Urothelium cell line (cell line): Measurements from ENCODE around the gene OPRM1.
A peak's percentile ranks its signal among the peaks of the same experiment; 100 is the strongest.

Experiments used
- DNase-seq: peaks from one replicate; pipeline ENCODE4 v3.0.0; 2011; ENCODE audit warnings: low spot score, mixed read lengths
- FAIRE-seq: peaks from 2 replicates; lab custom pipeline; 2011; peaks lifted over from hg19 to GRCh38; lab: Jason Lieb, UNC

The OPRM1 gene

DNA sequence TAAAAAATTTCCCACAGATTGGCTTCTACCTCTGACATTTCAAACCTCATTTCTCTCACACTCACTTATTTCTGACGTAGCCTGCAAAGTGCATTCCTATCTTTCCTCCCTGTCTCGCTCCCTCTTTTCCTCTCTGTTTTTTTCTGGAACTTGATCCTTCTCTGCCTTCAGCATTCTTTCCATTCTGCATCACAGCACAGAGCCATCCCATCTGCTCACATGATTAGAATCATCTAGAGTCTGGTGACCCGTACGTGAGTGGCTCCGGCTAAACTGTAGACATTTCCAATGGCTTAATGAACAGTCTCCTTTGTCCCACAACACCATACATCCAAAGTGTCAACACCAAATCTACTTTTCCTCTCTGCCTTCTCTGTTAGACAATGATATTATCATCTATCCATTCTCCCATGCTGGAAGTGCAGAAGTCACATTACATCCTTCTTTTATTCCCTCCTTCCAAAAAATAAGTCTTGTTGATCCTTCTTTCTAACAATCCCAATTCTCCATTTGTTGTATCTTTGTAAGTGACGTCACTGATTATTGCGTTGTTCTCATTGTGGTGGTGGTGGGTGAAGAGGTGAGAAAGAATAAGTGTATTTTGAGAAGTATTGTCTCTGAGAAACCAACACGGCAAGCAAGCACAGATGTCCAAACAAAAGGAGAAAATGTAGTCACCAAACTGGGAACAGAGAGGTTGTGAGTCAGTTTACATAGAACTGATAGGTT lies 41.6 kb downstream of the OPRM1 start:
- no peak for DNase-seq
- FAIRE-seq = no peak

DNA sequence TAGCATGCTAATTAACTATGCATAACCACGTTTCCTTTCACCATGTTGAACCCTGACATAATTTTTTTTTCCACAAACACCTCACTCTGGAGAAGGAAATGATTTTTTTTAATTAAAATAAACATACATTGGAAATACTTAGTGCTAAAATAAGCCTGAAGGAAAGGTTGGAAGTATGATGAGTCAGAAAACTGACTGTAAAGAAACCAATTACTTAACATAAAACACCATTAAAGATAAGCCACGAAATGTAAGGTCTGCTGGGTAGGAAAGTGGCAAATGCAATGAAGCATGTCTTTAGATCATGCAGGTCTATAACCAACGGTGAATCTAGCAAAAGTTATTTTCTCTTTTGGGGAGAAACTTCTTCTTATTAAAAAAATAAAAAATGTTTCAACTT lies 47.5 kb downstream of the OPRM1 start:
- DNase-seq = no peak
- FAIRE-seq = no peak

DNA sequence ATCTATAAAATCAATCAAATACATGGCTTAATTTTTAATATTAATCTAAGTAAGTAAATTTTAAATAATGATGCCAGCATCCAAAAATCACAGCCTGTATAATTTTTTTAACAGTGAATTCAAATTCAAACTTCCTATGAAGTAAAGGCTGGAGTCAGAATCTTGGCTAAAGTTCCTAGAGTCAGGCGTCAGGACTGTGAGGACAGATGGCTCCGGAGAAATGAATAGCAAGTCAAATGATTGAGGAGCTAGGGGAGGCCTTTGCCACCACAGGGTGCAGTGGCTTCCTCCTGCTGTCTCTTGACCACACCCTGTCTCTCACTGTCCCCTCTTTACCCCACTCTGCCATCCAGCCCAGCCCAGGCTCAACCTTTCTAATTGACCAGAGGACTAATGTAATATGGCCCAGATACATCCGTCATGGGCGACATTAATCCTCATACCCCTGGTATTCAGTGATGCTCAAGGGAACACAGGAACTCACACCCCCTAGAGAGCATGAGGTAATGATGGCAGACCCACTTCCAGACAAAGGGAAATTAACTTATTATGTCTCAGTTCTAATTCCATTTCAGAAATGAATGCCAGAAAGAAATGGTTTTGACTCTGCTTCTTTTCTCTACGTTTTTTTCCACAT lies 53.4 kb downstream of the OPRM1 start:
- DNase-seq (no peak), FAIRE-seq (no peak)

DNA sequence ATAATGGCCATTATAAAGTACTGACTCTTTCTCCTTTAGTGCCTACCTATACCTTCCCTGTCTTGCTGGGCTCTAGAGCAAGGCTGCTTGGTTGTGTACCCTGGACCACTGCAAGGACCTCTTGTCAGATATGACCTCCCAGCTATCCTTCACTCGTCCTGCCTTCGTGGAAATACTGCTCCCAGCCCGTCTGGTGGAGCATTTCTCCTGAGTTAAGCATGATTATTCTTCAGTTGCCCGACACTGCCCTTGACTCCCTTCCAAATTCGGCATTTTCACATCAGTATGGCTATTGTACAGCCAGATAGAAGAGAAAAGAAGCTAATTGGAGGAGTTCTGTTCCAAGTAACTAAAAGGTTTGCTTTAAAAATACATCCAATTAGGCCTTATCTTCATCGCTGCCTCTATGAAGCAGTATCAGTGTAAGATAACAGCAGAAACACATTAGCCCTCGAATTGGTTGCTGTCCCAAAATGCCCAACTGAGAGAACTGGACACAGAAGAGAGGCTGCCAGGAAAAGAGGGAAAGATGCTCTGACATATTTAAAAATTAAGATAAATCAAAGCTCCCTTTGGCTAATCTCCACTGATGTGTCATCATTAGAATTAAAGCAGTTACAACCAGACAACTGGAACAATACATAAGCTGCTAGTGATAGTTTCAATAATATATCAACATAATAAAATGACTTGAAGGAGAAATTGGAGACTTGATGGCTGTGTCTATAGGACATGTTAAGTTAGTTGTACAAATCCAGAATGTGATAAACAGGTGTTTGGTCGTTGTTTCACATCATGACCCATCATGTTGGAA lies 54.4 kb downstream of the OPRM1 start:
- DNase-seq (no peak), FAIRE-seq (no peak)

DNA sequence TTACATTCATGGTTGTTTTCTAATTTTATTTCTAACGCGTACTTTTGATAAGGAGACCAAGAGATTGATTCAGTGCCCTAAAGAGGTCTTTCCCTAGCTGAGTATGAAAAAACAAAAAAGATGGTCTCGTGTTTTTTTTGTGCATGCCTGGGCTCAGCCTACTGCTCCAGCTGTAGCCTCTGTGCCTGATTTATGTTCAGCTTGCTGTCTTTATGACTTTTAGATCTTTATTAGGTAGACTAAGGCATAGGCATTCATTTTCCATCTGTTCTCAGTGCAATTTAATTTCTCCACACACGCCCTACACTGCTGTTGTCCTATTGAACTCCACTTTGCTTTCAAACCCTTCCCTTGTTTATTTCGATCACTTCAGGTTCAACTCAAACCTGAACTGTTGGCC lies 56.5 kb downstream of the OPRM1 start:
- DNase-seq (no peak), FAIRE-seq (no peak)

DNA sequence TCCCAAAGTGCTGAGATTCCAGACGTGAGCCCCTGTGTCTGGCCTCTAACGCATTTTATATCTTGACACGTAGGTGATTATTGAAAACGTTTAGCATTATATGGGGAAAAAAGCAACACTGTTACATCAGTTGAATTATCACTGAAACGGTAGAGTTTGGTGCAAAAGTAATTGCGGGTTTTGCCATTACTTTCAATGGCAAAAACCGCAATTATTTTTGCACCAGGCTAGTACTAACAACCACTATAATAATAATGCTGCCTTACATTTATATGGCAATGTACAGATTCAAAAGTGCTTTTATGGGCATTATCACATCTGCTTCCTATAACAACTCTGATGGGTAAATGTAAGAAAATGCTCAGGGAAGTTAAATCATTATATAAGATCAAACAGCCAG lies 57.3 kb downstream of the OPRM1 start:
- FAIRE-seq = no peak

DNA sequence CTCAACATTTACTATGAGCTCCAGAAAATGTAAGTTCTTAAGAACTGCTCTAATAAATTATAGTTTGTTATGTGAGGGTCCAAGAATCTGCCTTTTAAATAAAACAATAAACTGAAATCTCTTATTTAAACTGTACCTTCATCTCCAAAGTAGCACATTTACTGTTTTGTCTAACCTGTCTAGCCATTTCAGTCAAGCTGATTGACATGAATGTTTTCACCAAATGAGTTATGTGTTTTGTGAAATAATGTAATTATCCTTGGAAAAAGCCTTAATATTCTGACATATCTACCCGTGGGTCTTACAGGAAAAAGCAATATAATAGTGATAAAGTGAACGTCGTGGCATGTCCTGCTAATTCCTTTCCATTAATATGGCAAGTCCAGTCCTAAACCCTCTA lies 57.8 kb downstream of the OPRM1 start:
- DNase-seq (no peak), FAIRE-seq (no peak)

More for the DNA sequence above, 57.3 kb downstream of the OPRM1 start:
- DNase-seq = no peak

DNA sequence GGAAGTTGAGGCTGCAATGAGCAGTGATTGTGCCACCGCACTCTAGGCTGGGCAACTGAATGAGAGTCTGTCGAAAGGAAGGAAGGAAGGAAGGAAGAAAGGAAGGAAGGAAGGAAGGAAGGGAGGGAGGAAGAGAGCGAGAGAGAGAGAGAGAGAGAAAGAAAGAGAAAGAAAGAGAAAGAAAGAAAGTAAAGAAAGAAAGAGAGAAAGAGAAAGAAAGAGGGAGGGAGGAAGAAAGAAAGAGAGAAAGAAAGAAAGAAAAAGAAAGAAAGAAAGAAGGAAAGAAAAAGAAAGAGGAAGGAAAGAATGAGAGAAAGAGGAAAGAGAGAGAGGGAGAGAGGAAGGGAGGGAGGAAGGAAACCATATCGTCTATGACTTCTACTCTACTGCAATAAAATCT lies 60.2 kb downstream of the OPRM1 start:
- FAIRE-seq (no peak), DNase-seq (no peak)

DNA sequence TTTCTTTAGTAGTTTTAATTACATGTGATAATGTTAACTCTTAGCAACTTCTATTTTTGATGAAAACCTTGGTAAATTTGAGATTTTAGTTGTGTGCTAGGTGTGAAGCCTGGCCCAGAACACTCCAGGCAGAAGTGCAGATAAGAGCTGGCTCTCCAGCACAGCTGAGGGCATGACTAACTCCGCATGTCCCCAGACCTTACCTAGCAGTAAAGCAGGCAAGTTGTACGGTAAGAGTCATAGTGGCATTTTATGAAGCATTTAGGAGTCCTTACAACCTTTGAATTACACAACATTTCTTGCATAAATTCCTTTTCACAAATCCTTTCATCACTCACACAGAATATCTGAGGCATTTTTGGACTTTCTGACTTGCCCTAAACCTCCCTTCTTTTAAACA lies 67.2 kb downstream of the OPRM1 start:
- FAIRE-seq = no peak
- DNase-seq = no peak

DNA sequence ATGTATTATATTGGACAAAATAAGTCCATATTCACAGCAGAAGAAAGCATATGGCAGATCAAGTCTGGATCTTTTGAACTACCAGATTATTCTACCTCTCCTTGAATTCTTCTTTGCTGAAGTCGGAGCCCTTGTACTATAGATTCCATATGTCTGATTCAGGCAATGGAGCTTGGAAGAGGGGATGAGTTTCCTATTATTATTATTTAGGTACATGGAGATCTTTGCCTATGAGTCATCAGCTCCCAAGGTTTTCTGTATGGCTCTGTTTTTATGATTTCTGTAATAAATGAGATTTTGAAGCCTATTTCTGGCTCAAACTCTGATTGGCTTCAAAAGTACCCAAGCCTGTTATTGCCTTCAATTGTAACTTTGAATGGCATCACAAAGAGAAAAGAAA lies 72.0 kb downstream of the OPRM1 start:
- no peak for DNase-seq

DNA sequence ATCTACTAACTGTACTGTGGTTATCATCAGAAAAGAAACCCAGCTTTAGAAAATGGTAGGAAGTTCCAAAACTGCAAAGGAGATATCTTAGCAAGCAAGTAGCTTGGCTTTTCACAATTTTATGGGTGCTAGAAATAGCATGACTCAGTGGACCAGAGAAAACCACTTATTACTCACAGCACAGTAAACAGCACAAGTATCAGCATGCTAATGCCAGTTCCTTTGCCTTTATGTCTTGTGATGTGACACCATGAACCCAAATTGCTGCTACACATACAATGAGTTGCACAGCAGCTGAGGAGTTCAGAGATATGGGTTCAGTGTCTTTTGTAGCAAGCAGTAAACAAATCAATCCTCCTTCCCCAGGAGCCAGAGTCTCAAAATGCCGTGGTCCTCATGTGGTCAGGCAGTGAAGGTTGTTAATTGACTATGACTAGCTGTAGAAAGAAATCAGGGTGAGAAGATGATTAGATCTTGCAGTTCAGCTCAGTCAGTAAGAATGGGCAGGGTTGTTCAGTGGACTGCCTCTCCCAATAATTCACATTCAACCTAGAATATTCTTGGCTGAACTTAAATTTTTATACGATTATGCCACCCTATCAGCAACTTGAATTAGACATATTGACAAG lies 73.3 kb downstream of the OPRM1 start:
- DNase-seq (peak; percentile 12), FAIRE-seq (no peak)

More for the DNA sequence above, 72.0 kb downstream of the OPRM1 start:
- FAIRE-seq = no peak

DNA sequence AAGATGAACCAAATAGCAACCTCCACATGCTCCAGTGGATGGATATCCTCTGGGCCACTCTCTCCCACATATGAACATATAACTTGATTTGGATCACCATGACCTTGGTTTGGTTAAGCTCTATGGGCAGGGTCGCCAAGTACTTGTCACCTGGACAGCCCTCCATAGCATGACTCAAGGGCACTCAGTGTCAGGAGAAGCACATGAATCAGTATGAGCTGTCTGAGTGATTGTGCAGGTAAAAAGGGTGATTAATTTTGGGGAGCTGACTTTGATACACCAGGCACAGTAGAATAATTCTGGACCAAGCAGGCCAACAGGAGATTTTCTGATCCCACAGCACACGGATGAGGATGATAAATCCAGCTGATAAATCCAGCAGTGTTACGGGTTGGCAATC lies 74.4 kb downstream of the OPRM1 start:
- DNase-seq = no peak
- no peak for FAIRE-seq

DNA sequence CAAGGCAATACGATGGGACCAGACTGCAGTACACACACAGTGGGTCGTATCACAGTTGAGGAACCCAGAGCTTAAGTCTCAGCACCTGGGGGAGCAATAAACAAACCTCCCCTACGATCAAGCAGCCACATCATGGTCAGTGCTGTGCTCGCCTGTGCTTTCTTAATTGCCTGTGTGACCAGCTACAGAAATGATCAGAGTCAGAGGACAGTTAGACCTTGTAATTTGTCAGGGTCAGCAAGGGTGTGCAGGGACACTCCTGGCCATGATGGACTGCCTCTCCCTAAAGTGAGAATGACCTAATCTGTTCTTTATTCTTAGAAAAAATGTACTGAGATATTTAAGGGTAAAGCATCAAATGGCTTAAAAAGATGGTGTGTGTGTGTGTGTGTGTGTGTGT lies 78.4 kb downstream of the OPRM1 start:
- no peak for DNase-seq
- FAIRE-seq = no peak

DNA sequence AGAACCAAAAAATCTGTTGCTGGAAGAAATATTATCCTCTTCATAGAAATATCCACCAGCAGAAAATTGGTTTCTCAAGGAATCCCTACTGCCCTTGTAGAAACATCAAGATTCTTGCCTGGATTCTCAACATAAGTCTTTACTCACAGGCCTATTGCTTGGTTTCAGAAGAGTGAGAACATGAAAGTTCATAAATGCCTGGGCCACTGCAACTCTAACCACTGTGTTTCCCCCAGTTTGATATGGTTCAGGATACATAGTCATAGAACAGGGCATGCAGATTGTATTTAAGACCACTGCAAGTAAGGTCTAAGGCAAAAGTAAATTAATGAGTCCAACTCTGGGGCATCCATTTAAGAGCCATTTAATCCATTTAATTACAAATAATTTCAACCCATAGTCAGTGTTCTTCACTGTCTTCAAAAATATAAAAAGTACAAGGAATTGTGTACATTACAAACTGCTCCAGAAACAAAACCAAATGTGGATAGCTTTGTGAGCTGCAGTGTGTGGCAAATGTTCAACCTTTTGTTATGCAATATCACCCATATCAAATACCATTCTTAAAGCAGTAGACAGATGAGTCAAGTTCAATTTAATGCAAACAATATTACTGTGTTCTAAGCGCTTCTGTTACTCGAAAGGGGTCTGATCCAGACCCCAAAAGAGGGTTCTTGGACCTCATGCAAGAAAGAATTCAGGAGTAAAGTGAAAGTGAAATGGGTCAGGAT lies 83.3 kb downstream of the OPRM1 start:
- DNase-seq (no peak), FAIRE-seq (no peak)

DNA sequence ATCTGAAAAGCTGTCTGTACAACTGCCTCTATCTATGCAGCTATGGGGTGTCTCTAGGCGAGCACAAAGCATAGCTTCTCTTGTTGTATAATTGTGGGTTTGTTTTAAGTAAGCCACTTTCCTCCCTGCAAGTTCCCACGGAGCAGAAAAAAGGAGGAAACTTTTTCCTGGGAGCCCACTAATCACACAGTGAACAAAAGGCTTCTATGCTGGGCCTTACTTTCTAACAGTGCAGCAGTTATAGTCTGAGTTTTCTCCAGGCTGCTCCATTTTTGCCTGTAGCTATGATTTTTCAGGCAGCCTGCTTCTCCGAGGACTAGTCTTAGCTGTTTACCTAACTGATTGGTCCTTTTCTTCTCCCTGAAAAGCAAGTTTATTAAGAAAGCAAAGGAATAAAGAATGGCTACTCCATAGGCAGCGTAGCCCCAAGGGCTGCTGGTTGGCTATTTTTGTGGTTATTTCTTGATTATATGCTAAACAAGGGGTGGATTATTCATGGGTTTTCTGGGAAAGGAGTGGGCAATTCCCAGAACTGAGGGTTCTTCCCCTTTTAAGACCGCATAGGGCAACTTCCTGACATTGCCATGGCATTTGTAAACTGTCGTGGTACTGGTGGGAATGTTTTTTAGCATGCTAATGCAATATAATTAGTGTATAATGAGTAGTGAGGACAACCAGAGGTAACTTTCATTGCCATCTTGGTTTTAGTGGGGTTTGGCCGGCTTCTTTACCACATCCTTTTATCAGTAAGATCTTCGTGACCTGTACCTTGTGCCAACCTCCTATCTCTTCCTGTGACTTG lies 84.3 kb downstream of the OPRM1 start:
- DNase-seq (no peak), FAIRE-seq (no peak)

DNA sequence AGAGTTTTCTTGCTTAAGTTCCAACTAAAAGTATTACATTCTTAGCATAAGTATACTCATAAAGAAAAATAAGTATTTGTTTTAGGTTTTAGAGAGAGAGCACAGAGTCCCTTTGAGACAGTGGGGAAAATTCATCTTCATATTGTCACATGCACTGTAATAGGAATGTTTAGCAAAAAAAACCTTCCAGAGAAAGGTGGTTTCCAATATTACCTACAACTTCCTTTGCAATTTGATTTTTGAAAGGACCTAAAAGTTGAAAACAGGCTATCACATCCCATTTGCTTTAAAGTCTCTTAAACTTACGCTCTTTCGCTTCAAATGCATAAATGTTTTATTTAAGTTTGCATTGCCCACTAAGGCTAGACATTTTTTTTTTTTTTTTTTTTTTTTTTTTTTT lies 86.4 kb downstream of the OPRM1 start:
- no peak for DNase-seq
- FAIRE-seq = no peak

DNA sequence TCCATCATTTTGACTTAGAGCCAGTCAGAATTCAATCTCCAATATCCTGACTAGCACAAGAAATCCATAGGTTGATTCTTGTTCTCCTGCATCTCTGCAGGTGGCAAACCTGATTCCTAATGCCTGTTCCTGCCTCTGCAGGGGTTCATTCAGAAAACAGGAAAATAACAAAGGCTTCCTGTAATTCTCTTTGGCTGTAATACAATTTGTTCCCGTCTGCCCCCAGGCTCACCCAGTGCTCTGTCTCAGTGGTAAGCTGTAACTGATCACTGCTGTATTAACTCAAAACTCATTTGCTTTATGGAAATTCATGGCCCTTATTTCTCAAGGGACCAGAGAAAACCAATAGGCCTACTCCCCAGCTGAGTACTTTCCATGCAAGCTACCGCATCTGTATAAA lies 88.6 kb downstream of the OPRM1 start:
- no peak for DNase-seq
- FAIRE-seq = no peak

DNA sequence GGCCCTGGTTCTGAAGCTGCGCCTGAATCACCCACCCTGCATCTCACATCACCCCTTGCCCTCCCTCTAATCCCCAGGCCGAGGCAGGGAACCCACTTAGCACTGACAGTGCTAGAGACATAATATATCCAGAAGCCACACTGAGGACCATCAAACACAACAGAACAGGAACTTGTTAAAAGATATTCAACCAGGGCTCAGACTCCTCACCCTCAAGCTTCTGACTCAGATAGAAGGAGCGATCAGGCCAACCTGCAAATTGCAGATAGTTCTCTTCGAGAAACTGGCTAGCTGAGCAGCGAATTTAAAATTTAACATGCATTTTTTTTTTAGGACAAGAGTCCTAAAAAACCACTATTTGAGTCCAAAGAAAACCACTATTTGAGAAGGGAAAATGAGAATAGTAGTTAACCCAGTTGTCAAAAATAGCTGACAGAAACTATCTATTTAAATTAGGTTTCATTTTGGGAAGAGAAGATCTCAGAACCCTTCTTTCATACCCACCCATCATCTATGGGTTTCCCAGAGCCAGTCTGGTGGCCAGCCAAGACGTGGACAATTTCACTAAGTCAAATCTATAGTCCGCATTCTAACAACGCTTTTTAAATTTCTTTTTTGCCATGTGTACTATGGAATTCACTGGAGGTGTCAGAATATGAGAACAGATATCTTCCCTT lies 95.6 kb downstream of the OPRM1 start:
- FAIRE-seq = no peak
- no peak for DNase-seq

DNA sequence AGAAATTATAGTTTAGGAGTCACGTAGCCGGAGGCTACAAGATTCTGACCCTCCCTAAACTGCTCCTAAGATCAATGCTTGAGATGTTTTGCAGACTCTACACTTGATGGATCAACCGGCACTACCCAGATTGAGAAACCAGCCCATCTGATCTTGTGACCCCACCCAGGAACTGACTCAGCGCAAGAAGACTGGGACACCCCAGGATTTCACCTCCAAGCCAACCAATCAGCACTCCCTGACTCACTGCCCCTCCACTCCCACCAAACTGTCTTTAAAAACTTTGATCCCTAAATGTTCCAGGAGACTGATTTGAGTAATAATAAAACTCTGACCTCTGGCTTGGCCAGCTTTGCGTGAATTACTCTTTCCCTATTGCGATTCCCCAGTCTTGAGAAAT lies 99.8 kb downstream of the OPRM1 start:
- DNase-seq (no peak), FAIRE-seq (no peak)
